GM19452 (cell line): ENCODE data around the gene KNDC1.
"Not testable (repeated sequence)": the region's sequence is repeated elsewhere in the genome, so short reads cannot be mapped to it uniquely, and the experiment has no call there.

Experiments used
- ATAC-seq: cut with Tn5 transposase; IDR thresholded peaks from one replicate; pipeline ENCODE4 v1.9.1; 2021; ENCODE audit not compliant: unreplicated experiment

The KNDC1 gene

GRCh38 chr10:133126431-133127290, 33.4 kb upstream of the KNDC1 start:
- no peak for ATAC-seq

GRCh38 chr10:133127291-133128125, 32.5 kb upstream of the KNDC1 start:
- ATAC-seq = no peak

- no peak for ATAC-seq
Observed at GRCh38 chr10:133128126-133129070, 31.6 kb upstream of the KNDC1 start.

GRCh38 chr10:133129071-133129858, 30.8 kb upstream of the KNDC1 start:
- no peak for ATAC-seq

GRCh38 chr10:133129859-133130495, 30.0 kb upstream of the KNDC1 start:
- no peak for ATAC-seq

GRCh38 chr10:133130602-133131001, 29.4 kb upstream of the KNDC1 start:
- ATAC-seq = no peak

GRCh38 chr10:133131053-133131452, 29.0 kb upstream of the KNDC1 start:
- no peak for ATAC-seq

GRCh38 chr10:133131734-133132472, 28.1 kb upstream of the KNDC1 start:
- ATAC-seq = no peak

GRCh38 chr10:133132473-133133291, 27.3 kb upstream of the KNDC1 start:
- no peak for ATAC-seq

GRCh38 chr10:133133471-133134231, 26.4 kb upstream of the KNDC1 start:
- no peak for ATAC-seq

GRCh38 chr10:133134411-133135115, 25.5 kb upstream of the KNDC1 start:
- ATAC-seq = no peak

GRCh38 chr10:133135116-133135465, 24.9 kb upstream of the KNDC1 start:
- ATAC-seq = no peak

GRCh38 chr10:133137486-133138145, 22.4 kb upstream of the KNDC1 start:
- not testable (repeated sequence) for ATAC-seq

GRCh38 chr10:133139551-133140065, 20.4 kb upstream of the KNDC1 start:
- no peak for ATAC-seq

GRCh38 chr10:133140417-133141143, 19.4 kb upstream of the KNDC1 start:
- ATAC-seq = no peak
